K562 (cell line): Measurements from ENCODE around the gene RFX7. TPM values are rescaled to one million over a fixed set of nuclear protein-coding genes. Genes with fewer than 3 reads are reported as not detected.

Source experiments
- ATAC-seq: fragments of 200-7000 bp; cut with Tn5 transposase; 3 replicates; pipeline ENCODE4 v1.9.1; 2020; ENCODE audit warnings: moderate library complexity
- BruUV-seq: library from RNA; stranded (reverse); fragments of 400-500 nt; replicated peaks from 2 replicates; lab custom pipeline; 2021; lab: Mats Ljungman, UMichigan
- CTCF ChIA-PET: fragments of 300-600 bp; formaldehyde crosslinking; extraction: SDS; loops from one replicate; lab custom pipeline; 2021; ENCODE audit warnings: low intra/inter-chr PET ratio; lab: Yijun Ruan, JAX
- POLR2A ChIA-PET: fragments of 300-600, 350-650 bp; sonication (Branson Sonifier 250); formaldehyde crosslinking; extraction: SDS; loops from one replicate; lab custom pipeline; 2021; ENCODE audit warnings: antibody characterized with exemption, inconsistent platforms; lab: Yijun Ruan, JAX
- DNase-seq, 4 experiments: peaks; one replicate each; pipeline versions ENCODE4 v3.0.0 to v3.0.0-alpha.2; 2011 to 2018; ENCODE audit warnings: low spot score in 3 of 4, mixed read lengths in 3 of 4; ENCODE audit errors: extremely low read depth in 1 of 4
- FAIRE-seq: peaks from 2 replicates; lab custom pipeline; 2011; peaks lifted over from hg19 to GRCh38; lab: Jason Lieb, UNC
- H2AFZ ChIP-seq: 2 replicates; pipeline ENCODE4 v1.6.0; 2011; ENCODE audit warnings: low read depth, low read length, control low read depth, inconsistent platforms
- H3K27ac ChIP-seq: fragments of 200-600 bp; 3 replicates; pipeline ENCODE4 v1.8.0; 2011; ENCODE audit warnings: low read depth, mild to moderate bottlenecking, control low read depth, inconsistent platforms, low read length, moderate library complexity, mixed read lengths; ENCODE audit errors: extremely low read depth
- H3K27me3 ChIP-seq, 2 experiments: fragments of 300-600 bp in 1 of 2; 2 replicates in 1 of 2; 3 replicates in 1 of 2; pipeline versions ENCODE4 v1.6.0 to v1.8.0; 2011; ENCODE audit warnings: inconsistent platforms in 2 of 2, low read length in 2 of 2, mild to moderate bottlenecking in 1 of 2, mixed read lengths in 1 of 2, moderate library complexity in 1 of 2; ENCODE audit not compliant: control insufficient read depth in 2 of 2, insufficient read depth in 2 of 2
- H3K36me3 ChIP-seq: fragments of 300-600 bp; 3 replicates; pipeline ENCODE4 v1.8.0; 2011; ENCODE audit warnings: mild to moderate bottlenecking, low read length, inconsistent platforms; ENCODE audit not compliant: control insufficient read depth, insufficient read depth
- H3K4me1 ChIP-seq, 2 experiments: fragments of 200-600 bp in 1 of 2; replicated peaks in 1 of 2; 2 replicates in 1 of 2; 3 replicates in 1 of 2; pipeline versions ENCODE4 v1.5.1 to v1.8.0; 2011; ENCODE audit warnings: inconsistent platforms in 2 of 2, low read length in 2 of 2, mild to moderate bottlenecking in 1 of 2, mixed read lengths in 1 of 2, moderate library complexity in 1 of 2; ENCODE audit not compliant: control insufficient read depth in 2 of 2, insufficient read depth in 2 of 2
- H3K4me2 ChIP-seq: 2 replicates; pipeline ENCODE4 v1.6.1; 2011; ENCODE audit warnings: low read length, control low read depth, inconsistent platforms, mixed read lengths; ENCODE audit not compliant: insufficient read depth
- H3K4me3 ChIP-seq: fragments of 200-600 bp; sonication (generic), shearing (Covaris generic); 2 replicates; pipeline ENCODE4 v1.5.1; 2016; ENCODE audit warnings: control low read depth, inconsistent platforms
- H3K79me2 ChIP-seq: fragments of 200-600 bp; 3 replicates; pipeline ENCODE4 v1.8.0; 2011; ENCODE audit warnings: low read length, inconsistent platforms; ENCODE audit not compliant: control insufficient read depth, insufficient read depth
- H3K9ac ChIP-seq, 2 experiments: 2 replicates each; pipeline versions ENCODE4 v1.6.0 to v1.6.1; 2011; ENCODE audit warnings: low read depth in 2 of 2, low read length in 2 of 2, control low read depth in 1 of 2, inconsistent platforms in 1 of 2, mild to moderate bottlenecking in 1 of 2, mixed read lengths in 1 of 2; ENCODE audit not compliant: insufficient read depth in 1 of 2
- H3K9me1 ChIP-seq: one replicate; pipeline ENCODE4 v1.6.0; 2011; ENCODE audit warnings: inconsistent platforms, mild to moderate bottlenecking, low read length, moderate library complexity; ENCODE audit not compliant: control insufficient read depth, insufficient read depth
- H3K9me3 ChIP-seq: replicated peaks from 2 replicates; pipeline ENCODE4 v1.5.1; 2011; ENCODE audit warnings: low read depth, low read length, inconsistent platforms; ENCODE audit not compliant: control insufficient read depth, insufficient read depth
- H4K20me1 ChIP-seq: replicated peaks from 2 replicates; pipeline ENCODE4 v1.6.1; 2011; ENCODE audit warnings: low read length, inconsistent platforms, mixed read lengths; ENCODE audit not compliant: control insufficient read depth, insufficient read depth
- ATF6 ChIP-seq: sonication (generic); formaldehyde crosslinking; IDR thresholded peaks from 2 replicates; pipeline ENCODE4 v1.4.0; 2020; ENCODE audit warnings: mild to moderate bottlenecking, missing genetic modification reagents
- DIDO1 ChIP-seq: fragments of 450-650 bp; IDR thresholded peaks from 2 replicates; pipeline ENCODE4 v1.6.1; 2016; ENCODE audit warnings: low read depth, missing biosample characterization, missing genetic modification characterization
- ETS1 ChIP-seq: conservative IDR thresholded peaks from 2 replicates; pipeline ENCODE4 v1.6.1; 2011; ENCODE audit warnings: low read depth, mild to moderate bottlenecking, low read length; ENCODE audit not compliant: control insufficient read depth
- FIP1L1 ChIP-seq: fragments of 200-400 bp; formaldehyde crosslinking; IDR thresholded peaks from 2 replicates; pipeline ENCODE4 v1.6.1; 2018; ENCODE audit warnings: mild to moderate bottlenecking, low read depth, low read length; ENCODE audit not compliant: poor library complexity, severe bottlenecking
- FOXJ2 ChIP-seq: fragments of 200-800 bp; sonication (Bioruptor generic); IDR thresholded peaks from 2 replicates; pipeline ENCODE4 v1.6.1; 2016; ENCODE audit warnings: missing genetic modification characterization, missing compliant biosample characterization
- FOXP1 ChIP-seq: sonication (generic); formaldehyde crosslinking; IDR thresholded peaks from 2 replicates; pipeline ENCODE4 v1.8.0; 2022; ENCODE audit warnings: mild to moderate bottlenecking, missing genetic modification reagents
- HMG20A ChIP-seq: fragments of 450-650 bp; formaldehyde crosslinking; conservative IDR thresholded peaks from 2 replicates; pipeline ENCODE4 v1.4.0; 2020; ENCODE audit warnings: mild to moderate bottlenecking, mixed read lengths
- MLX ChIP-seq, 2 experiments: fragments of 450-650 bp in 1 of 2; sonication (generic) in 1 of 2; formaldehyde crosslinking; conservative IDR thresholded peaks; 2 replicates each; pipeline versions ENCODE4 v1.4.0 to v1.8.1; 2020 to 2022; ENCODE audit warnings: mild to moderate bottlenecking in 1 of 2, missing genetic modification reagents in 1 of 2
- NFE2L1 ChIP-seq: fragments of 450-650 bp; IDR thresholded peaks from 2 replicates; pipeline ENCODE4 v1.6.1; 2016; ENCODE audit warnings: missing genetic modification characterization, low read depth, mild to moderate bottlenecking, missing compliant biosample characterization, moderate library complexity, borderline replicate concordance
- RBM17 ChIP-seq: fragments of 200-400 bp; formaldehyde crosslinking; IDR thresholded peaks from 2 replicates; pipeline ENCODE4 v1.6.1; 2017; ENCODE audit warnings: low read depth, mild to moderate bottlenecking, low read length, borderline replicate concordance
- SAP30 ChIP-seq: fragments of 200-600 bp; sonication (generic); IDR thresholded peaks from 2 replicates; pipeline ENCODE4 v1.6.1; 2012; ENCODE audit warnings: borderline replicate concordance, low read depth, mild to moderate bottlenecking, moderate library complexity, low read length, control low read depth, inconsistent platforms; ENCODE audit not compliant: insufficient read depth, poor library complexity, severe bottlenecking
- SIN3A ChIP-seq, 2 experiments: fragments of 150-350 bp in 1 of 2; IDR thresholded peaks; 2 replicates each; pipeline ENCODE4 v1.6.1; 2011 to 2016; ENCODE audit warnings: borderline replicate concordance in 2 of 2, low read depth in 2 of 2, low read length in 2 of 2, mild to moderate bottlenecking in 2 of 2, moderate library complexity in 2 of 2; ENCODE audit not compliant: control insufficient read depth in 1 of 2
- SIRT6 ChIP-seq: IDR thresholded peaks from one replicate; pipeline ENCODE4 v1.6.1; 2012; ENCODE audit warnings: low read depth, mild to moderate bottlenecking, control low read depth, inconsistent platforms, low read length, moderate library complexity
- SMARCA4 ChIP-seq: fragments of 450-650 bp; IDR thresholded peaks from 2 replicates; pipeline ENCODE4 v1.6.1; 2016
- TAF1 ChIP-seq: IDR thresholded peaks from 2 replicates; pipeline ENCODE4 v1.6.1; 2011; ENCODE audit warnings: mild to moderate bottlenecking, low read length, moderate library complexity; ENCODE audit not compliant: insufficient read depth, control insufficient read depth, severe bottlenecking; ENCODE audit errors: extremely low read depth
- ZNF174 ChIP-seq: fragments of 250-450 bp; sonication (Bioruptor Pico); IDR thresholded peaks from 2 replicates; pipeline ENCODE4 v1.4.0; 2020; ENCODE audit warnings: mild to moderate bottlenecking
- ZNF316 ChIP-seq: fragments of 450-650 bp; IDR thresholded peaks from 2 replicates; pipeline ENCODE4 v1.6.1; 2016
- WGBS: fragments of 100-300 bp; shearing (Covaris generic); methylation state at CpG from one replicate; pipeline ENCODE4 v1.1.6; 2016; ENCODE audit warnings: low coverage, mixed read lengths; ENCODE audit not compliant: insufficient coverage; ENCODE audit errors: missing lambda C conversion rate; 5-methylcytosine and 5-hydroxymethylcytosine counted together
- in situ Hi-C: fragments of 300-500 bp; cut with MboI; formaldehyde crosslinking; loops from 4 replicates; pipeline ENCODE4 v1.15.0; 2018; ENCODE audit warnings: inconsistent platforms, mixed read lengths
- intact Hi-C: fragments of 100-400 bp; cut with micrococcal nuclease; formaldehyde crosslinking; loops from 2 replicates; pipeline ENCODE4 v1.14.2; 2022
- polyA plus RNA-seq, 8 experiments: library from polyadenylated mRNA; depleted of rRNA in 4 of 8; stranded (reverse) in 5 of 8; unstranded in 3 of 8; fragments of >200 nt; fragmentation: Nextera tagmentation in 2 of 8; fragmentation: Illumina TruSeq in 1 of 8; extraction: Ambion mirVana in 2 of 8; extraction: Trizol in 1 of 8; gene quantifications; 2 replicates each; pipeline versions ENCODE4 v1.2.1 to v1.2.3, GENCODE V29; 2011 to 2014; ENCODE audit warnings: inconsistent platforms in 1 of 8, missing spikeins in 1 of 8
- total RNA-seq, 7 experiments: library from RNA; depleted of rRNA in 6 of 7; stranded (reverse); fragments of >200 nt in 6 of 7; fragmentation: Illumina TruSeq in 2 of 7; extraction: Trizol in 2 of 7; gene quantifications; 2 replicates each; pipeline versions ENCODE4 v1.2.1 to v1.2.3, GENCODE V29; 2011 to 2021; ENCODE audit warnings: low replicate concordance in 1 of 7

Gene RFX7
- total and polyA plus RNA-seq, 9 of the 15 experiments (the other 6 are each of a cell fraction or from before 2014, with no cell fraction given), result 2.4 to 17.9 (median 6.3) TPM

- H3K4me1 ChIP-seq, result no peaks in the 10 kb centered on the region
- no peak overlapping the region for H2AFZ ChIP-seq
- no TSS peak for BruUV-seq
- FAIRE-seq (no peak), DNase-seq (no peak), ATAC-seq (no peak)
- ChIA-PET POLR2A (interaction anchor here (1.0 kb wide), 1 partner anchor 58 kb away, joined by 4 read pairs; no protein-coding TSS in a partner anchor), CTCF (no interaction called here)
- H3K79me2 ChIP-seq, result no peaks in the 10 kb centered on the region
- no peaks in the 10 kb centered on the region for H3K27me3 ChIP-seq
- H3K4me2 ChIP-seq, result no peak overlapping the region
- 86% methylated on average over 1 of the region's 1 CpG for WGBS
- no peaks in the 10 kb centered on the region for H3K9me3 ChIP-seq
- H4K20me1 ChIP-seq, result no peaks in the 10 kb centered on the region
- no peak overlapping the region for H3K4me3 ChIP-seq
- in situ Hi-C loops, result no loop called here
- intact Hi-C loops, result no loop called here
- H3K9ac ChIP-seq, result no peak overlapping the region
- H3K36me3 ChIP-seq, result peaks cover 20% of the 10 kb centered on the region; the same call in 1 of the 3 replicates
- no peaks in the 10 kb centered on the region for H3K9me1 ChIP-seq
- H3K27ac ChIP-seq, result no peak overlapping the region
- TF ChIP-seq FOXP1 (CRISPR knock-in tag) (no peak), HMG20A (no peak), DIDO1 (tag) (no peak), RBM17 (no peak), SMARCA4 (no peak), SIRT6 (no peak), ATF6 (CRISPR knock-in tag) (no peak), FOXJ2 (tag) (no peak), ZNF316 (no peak), TAF1 (no peak), ZNF174 (CRISPR knock-in tag) (no peak), MLX (CRISPR knock-in tag; conservative IDR thresholded peaks at IDR 0.05) (no peak), FIP1L1 (no peak), NFE2L1 (tag) (no peak), SIN3A (IDR thresholded peaks at IDR 0.05; ENCODE audit: borderline replicate concordance in 2 of 2, control insufficient read depth in 1 of 2, low read depth in 2 of 2, low read length in 2 of 2) (no peak), SAP30 (no peak), ETS1 (no peak)
These were observed 137.8 kb downstream of the RFX7 start for GRCh38 chr15:56105855-56106254.
